GM23338 (cell line): ENCODE data around the gene MPV17. TPM values are rescaled to one million over a fixed set of nuclear protein-coding genes. Genes with fewer than 3 reads are reported as not detected.

ENCODE experiments used
- ATAC-seq: fragments of 200-7000 bp; cut with Tn5 transposase; 3 replicates; pipeline ENCODE4 v1.9.1; 2020
- DNase-seq: peaks from one replicate; pipeline ENCODE4 v3.0.0-alpha.2; 2015; ENCODE audit warnings: low spot score
- H2AFZ ChIP-seq: fragments of 200-600 bp; sonication (generic); 2 replicates; pipeline ENCODE4 v1.8.0; 2016; ENCODE audit warnings: antibody characterized with exemption, mild to moderate bottlenecking, moderate library complexity
- H3F3A ChIP-seq: fragments of 200-600 bp; sonication (generic); replicated peaks from 2 replicates; pipeline ENCODE4 v1.8.0; 2017; ENCODE audit warnings: antibody characterized with exemption, mixed run types, low read depth
- H3K27ac ChIP-seq: fragments of 200-600 bp; sonication (generic); 2 replicates; pipeline ENCODE4 v1.6.1; 2016; ENCODE audit warnings: low read depth
- H3K27me3 ChIP-seq: fragments of 200-600 bp; sonication (generic); 2 replicates; pipeline ENCODE4 v1.8.0; 2016; ENCODE audit warnings: mild to moderate bottlenecking, mixed run types, moderate library complexity; ENCODE audit not compliant: insufficient read depth
- H3K36me3 ChIP-seq: fragments of 200-600 bp; sonication (generic); 2 replicates; pipeline ENCODE4 v1.8.0; 2016; ENCODE audit warnings: mild to moderate bottlenecking; ENCODE audit not compliant: insufficient read depth
- H3K4me1 ChIP-seq: fragments of 200-600 bp; sonication (generic); 2 replicates; pipeline ENCODE4 v1.8.0; 2016; ENCODE audit warnings: mild to moderate bottlenecking, moderate library complexity; ENCODE audit not compliant: insufficient read depth
- H3K4me2 ChIP-seq: fragments of 200-600 bp; sonication (generic); 2 replicates; pipeline ENCODE4 v1.7.1; 2017; ENCODE audit warnings: mixed run types
- H3K4me3 ChIP-seq: fragments of 200-600 bp; sonication (generic); 2 replicates; pipeline ENCODE4 v1.6.1; 2016; ENCODE audit warnings: mixed run types
- H3K79me2 ChIP-seq: fragments of 200-600 bp; sonication (generic); replicated peaks from 2 replicates; pipeline ENCODE4 v1.8.0; 2017; ENCODE audit warnings: mild to moderate bottlenecking; ENCODE audit not compliant: insufficient read depth
- H3K9me2 ChIP-seq: fragments of 200-600 bp; sonication (generic); 2 replicates; pipeline ENCODE4 v1.8.0; 2017; ENCODE audit not compliant: insufficient read depth
- H4K20me1 ChIP-seq: fragments of 200-600 bp; sonication (generic); replicated peaks from 2 replicates; pipeline ENCODE4 v1.8.0; 2017; ENCODE audit warnings: mild to moderate bottlenecking; ENCODE audit not compliant: insufficient read depth
- H3K27ac Mint-ChIP-seq: 2 replicates; pipeline ENCODE4 v1.8.0; 2020; ENCODE audit warnings: inconsistent platforms, mild to moderate bottlenecking, moderate library complexity, mixed read lengths
- H3K27me3 Mint-ChIP-seq: 3 replicates; pipeline ENCODE4 v1.8.0; 2022; ENCODE audit warnings: low read depth, mild to moderate bottlenecking, moderate library complexity, mixed read lengths, inconsistent platforms; ENCODE audit not compliant: insufficient read depth, poor library complexity
- H3K36me3 Mint-ChIP-seq: 3 replicates; pipeline ENCODE4 v1.8.0; 2021; ENCODE audit warnings: low read depth, mild to moderate bottlenecking, inconsistent platforms, moderate library complexity, mixed read lengths
- H3K4me1 Mint-ChIP-seq: 3 replicates; pipeline ENCODE4 v1.8.0; 2020; ENCODE audit warnings: mild to moderate bottlenecking, inconsistent platforms, mixed read lengths
- H3K4me3 Mint-ChIP-seq: 3 replicates; pipeline ENCODE4 v1.8.0; 2021; ENCODE audit warnings: moderate library complexity, mild to moderate bottlenecking, inconsistent platforms, mixed read lengths
- H3K9me3 Mint-ChIP-seq: 3 replicates; pipeline ENCODE4 v1.8.0; 2020; ENCODE audit warnings: moderate library complexity, mild to moderate bottlenecking, inconsistent platforms, mixed read lengths
- CREB1 ChIP-seq: fragments of 250-450 bp; sonication (Bioruptor Pico); IDR thresholded peaks from 2 replicates; pipeline ENCODE4 v1.5.0; 2020; ENCODE audit warnings: low read depth, mild to moderate bottlenecking, moderate library complexity
- POLR2AphosphoS5 ChIP-seq: IDR thresholded peaks from 2 replicates; pipeline ENCODE4 v1.6.1; 2016; ENCODE audit warnings: antibody characterized with exemption, low read depth
- STAT1 ChIP-seq: IDR thresholded peaks from one replicate; pipeline ENCODE4 v1.6.1; 2016; ENCODE audit warnings: antibody characterized with exemption; ENCODE audit not compliant: unreplicated experiment
- ZNF114 ChIP-seq: fragments of 250-450 bp; sonication (Bioruptor Pico); IDR thresholded peaks from 2 replicates; pipeline ENCODE4 v1.5.0; 2020; ENCODE audit warnings: mild to moderate bottlenecking, moderate library complexity
- ZNF331 ChIP-seq: fragments of 250-450 bp; sonication (Bioruptor Pico); IDR thresholded peaks from 2 replicates; pipeline ENCODE4 v1.5.0; 2020; ENCODE audit warnings: low read depth, mild to moderate bottlenecking, moderate library complexity
- polyA plus RNA-seq: library from polyadenylated mRNA; unstranded; fragments of >200 nt; fragmentation: Nextera tagmentation; extraction: Ambion mirVana; gene quantifications from 2 replicates; pipeline ENCODE4 v1.2.1, GENCODE V29; 2016
- total RNA-seq: library from RNA; depleted of rRNA; stranded (reverse); fragments of >200 nt; shearing (Covaris generic); gene quantifications from 2 replicates; pipeline ENCODE4 v1.2.3, GENCODE V29; 2014
- TF ChIP-seq, protein P1 (sequence below): fragments of 250-450 bp; sonication (Bioruptor Pico); IDR thresholded peaks from 2 replicates; pipeline ENCODE4 v1.5.0; 2020; ENCODE audit warnings: mild to moderate bottlenecking, moderate library complexity
- TF ChIP-seq, protein P2 (sequence below): IDR thresholded peaks from one replicate; pipeline ENCODE4 v1.6.1; 2018; ENCODE audit warnings: antibody characterized with exemption; ENCODE audit not compliant: unreplicated experiment

The MPV17 gene
- total and polyA plus RNA-seq, 2 experiments from 2014 or later = 52.5 to 94.2 TPM

DNA sequence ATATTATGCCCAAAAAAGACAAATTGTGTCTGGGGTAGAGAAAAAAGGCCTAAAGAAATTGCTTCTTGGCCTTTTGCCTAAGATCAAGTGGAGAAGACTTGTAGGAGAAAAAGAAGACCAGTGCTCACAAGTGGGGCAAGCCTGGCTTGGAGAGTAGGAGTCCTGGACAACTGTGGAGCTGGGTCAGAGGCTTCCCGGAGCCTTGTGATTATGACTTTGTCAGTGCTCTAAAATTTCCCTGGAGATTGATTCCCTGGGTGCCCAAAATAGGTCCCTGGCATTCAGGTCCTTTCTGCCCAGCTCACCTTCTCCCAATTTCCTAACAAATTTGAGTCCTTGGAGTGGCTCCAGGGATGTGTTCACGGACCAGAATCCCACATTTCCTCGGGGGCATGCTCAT lies 41.5 kb downstream of the MPV17 start (continued):
- TF ChIP-seq, protein P1, sequence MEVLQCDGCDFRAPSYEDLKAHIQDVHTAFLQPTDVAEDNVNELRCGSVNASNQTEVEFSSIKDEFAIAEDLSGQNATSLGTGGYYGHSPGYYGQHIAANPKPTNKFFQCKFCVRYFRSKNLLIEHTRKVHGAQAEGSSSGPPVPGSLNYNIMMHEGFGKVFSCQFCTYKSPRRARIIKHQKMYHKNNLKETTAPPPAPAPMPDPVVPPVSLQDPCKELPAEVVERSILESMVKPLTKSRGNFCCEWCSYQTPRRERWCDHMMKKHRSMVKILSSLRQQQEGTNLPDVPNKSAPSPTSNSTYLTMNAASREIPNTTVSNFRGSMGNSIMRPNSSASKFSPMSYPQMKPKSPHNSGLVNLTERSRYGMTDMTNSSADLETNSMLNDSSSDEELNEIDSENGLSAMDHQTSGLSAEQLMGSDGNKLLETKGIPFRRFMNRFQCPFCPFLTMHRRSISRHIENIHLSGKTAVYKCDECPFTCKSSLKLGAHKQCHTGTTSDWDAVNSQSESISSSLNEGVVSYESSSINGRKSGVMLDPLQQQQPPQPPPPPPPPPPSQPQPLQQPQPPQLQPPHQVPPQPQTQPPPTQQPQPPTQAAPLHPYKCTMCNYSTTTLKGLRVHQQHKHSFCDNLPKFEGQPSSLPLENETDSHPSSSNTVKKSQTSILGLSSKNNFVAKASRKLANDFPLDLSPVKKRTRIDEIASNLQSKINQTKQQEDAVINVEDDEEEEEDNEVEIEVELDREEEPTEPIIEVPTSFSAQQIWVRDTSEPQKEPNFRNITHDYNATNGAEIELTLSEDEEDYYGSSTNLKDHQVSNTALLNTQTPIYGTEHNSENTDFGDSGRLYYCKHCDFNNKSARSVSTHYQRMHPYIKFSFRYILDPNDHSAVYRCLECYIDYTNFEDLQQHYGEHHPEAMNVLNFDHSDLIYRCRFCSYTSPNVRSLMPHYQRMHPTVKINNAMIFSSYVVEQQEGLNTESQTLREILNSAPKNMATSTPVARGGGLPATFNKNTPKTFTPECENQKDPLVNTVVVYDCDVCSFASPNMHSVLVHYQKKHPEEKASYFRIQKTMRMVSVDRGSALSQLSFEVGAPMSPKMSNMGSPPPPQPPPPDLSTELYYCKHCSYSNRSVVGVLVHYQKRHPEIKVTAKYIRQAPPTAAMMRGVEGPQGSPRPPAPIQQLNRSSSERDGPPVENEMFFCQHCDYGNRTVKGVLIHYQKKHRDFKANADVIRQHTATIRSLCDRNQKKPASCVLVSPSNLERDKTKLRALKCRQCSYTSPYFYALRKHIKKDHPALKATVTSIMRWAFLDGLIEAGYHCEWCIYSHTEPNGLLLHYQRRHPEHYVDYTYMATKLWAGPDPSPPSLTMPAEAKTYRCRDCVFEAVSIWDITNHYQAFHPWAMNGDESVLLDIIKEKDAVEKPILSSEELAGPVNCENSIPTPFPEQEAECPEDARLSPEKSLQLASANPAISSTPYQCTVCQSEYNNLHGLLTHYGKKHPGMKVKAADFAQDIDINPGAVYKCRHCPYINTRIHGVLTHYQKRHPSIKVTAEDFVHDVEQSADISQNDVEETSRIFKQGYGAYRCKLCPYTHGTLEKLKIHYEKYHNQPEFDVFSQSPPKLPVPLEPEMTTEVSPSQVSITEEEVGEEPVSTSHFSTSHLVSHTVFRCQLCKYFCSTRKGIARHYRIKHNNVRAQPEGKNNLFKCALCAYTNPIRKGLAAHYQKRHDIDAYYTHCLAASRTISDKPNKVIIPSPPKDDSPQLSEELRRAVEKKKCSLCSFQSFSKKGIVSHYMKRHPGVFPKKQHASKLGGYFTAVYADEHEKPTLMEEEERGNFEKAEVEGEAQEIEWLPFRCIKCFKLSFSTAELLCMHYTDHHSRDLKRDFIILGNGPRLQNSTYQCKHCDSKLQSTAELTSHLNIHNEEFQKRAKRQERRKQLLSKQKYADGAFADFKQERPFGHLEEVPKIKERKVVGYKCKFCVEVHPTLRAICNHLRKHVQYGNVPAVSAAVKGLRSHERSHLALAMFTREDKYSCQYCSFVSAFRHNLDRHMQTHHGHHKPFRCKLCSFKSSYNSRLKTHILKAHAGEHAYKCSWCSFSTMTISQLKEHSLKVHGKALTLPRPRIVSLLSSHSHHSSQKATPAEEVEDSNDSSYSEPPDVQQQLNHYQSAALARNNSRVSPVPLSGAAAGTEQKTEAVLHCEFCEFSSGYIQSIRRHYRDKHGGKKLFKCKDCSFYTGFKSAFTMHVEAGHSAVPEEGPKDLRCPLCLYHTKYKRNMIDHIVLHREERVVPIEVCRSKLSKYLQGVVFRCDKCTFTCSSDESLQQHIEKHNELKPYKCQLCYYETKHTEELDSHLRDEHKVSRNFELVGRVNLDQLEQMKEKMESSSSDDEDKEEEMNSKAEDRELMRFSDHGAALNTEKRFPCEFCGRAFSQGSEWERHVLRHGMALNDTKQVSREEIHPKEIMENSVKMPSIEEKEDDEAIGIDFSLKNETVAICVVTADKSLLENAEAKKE = no peak
- TF ChIP-seq, protein P2, sequence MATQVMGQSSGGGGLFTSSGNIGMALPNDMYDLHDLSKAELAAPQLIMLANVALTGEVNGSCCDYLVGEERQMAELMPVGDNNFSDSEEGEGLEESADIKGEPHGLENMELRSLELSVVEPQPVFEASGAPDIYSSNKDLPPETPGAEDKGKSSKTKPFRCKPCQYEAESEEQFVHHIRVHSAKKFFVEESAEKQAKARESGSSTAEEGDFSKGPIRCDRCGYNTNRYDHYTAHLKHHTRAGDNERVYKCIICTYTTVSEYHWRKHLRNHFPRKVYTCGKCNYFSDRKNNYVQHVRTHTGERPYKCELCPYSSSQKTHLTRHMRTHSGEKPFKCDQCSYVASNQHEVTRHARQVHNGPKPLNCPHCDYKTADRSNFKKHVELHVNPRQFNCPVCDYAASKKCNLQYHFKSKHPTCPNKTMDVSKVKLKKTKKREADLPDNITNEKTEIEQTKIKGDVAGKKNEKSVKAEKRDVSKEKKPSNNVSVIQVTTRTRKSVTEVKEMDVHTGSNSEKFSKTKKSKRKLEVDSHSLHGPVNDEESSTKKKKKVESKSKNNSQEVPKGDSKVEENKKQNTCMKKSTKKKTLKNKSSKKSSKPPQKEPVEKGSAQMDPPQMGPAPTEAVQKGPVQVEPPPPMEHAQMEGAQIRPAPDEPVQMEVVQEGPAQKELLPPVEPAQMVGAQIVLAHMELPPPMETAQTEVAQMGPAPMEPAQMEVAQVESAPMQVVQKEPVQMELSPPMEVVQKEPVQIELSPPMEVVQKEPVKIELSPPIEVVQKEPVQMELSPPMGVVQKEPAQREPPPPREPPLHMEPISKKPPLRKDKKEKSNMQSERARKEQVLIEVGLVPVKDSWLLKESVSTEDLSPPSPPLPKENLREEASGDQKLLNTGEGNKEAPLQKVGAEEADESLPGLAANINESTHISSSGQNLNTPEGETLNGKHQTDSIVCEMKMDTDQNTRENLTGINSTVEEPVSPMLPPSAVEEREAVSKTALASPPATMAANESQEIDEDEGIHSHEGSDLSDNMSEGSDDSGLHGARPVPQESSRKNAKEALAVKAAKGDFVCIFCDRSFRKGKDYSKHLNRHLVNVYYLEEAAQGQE = no peak
- no peak for TF ChIP-seq STAT1

DNA sequence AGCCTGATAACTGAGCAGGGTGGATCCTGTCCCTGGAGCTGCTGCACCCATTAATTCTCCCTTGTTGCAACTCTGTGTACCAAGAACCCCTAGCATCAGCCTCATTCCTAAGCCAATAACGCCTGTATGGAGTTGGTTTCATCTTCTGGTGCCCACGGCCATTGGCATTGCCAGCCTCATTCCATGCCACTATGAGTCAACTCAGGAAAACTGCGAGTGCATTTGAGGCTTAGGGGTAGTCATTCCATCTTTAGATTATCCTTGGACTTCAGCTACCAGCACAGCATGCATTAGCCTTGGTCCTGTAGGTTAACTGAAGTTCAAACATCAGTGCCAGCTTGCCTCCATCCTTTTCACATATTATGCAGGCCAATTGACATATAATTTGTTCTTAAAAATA lies 42.1 kb downstream of the MPV17 start:
- Histone ChIP-seq H2AFZ (no peak overlapping the region), H3K4me2 (no peak overlapping the region), H3K4me3 (no peak overlapping the region), H3K27me3 (no peaks in the 10 kb centered on the region), H4K20me1 (no peaks in the 10 kb centered on the region), H3K4me1 (peaks cover 27% of the 10 kb centered on the region), H3F3A (peaks cover 9% of the 10 kb centered on the region), H3K36me3 (no peaks in the 10 kb centered on the region), H3K9me2 (peaks cover 4% of the 10 kb centered on the region; the same call in 1 of the 2 replicates), H3K27ac (no peak overlapping the region), H3K79me2 (no peaks in the 10 kb centered on the region)
- Mint-ChIP-seq H3K4me3 (no peak overlapping the region), H3K27ac (no peak overlapping the region), H3K36me3 (no peaks in the 10 kb centered on the region), H3K4me1 (peaks cover 36% of the 10 kb centered on the region), H3K27me3 (peaks cover 21% of the 10 kb centered on the region), H3K9me3 (no peaks in the 10 kb centered on the region)
- no peak for DNase-seq
- no peak for ATAC-seq
- TF ChIP-seq ZNF114 (no peak), ZNF331 (CRISPR knock-in tag) (no peak), STAT1 (no peak), CREB1 (CRISPR knock-in tag) (no peak), POLR2AphosphoS5 (no peak)
- TF ChIP-seq, protein P2 = no peak
